PC-3 (cell line): ENCODE results near the gene PHEX. TPM values are rescaled to one million over a fixed set of nuclear protein-coding genes. Genes with fewer than 3 reads are reported as not detected.

Experiments used
- ATAC-seq: fragments of 200-7000 bp; cut with Tn5 transposase; 2 replicates; pipeline ENCODE4 v1.9.1; 2020; ENCODE audit warnings: mild to moderate bottlenecking, moderate library complexity
- BruUV-seq: library from RNA; stranded (reverse); fragments of 400-500 nt; replicated peaks from 2 replicates; lab custom pipeline; 2021; lab: Mats Ljungman, UMichigan
- CTCF ChIA-PET: fragments of 300-600 bp; sonication (Branson Sonifier 250); formaldehyde crosslinking; loops from one replicate; lab custom pipeline; 2022; ENCODE audit warnings: antibody characterized with exemption; lab: Charles Lee
- POLR2A ChIA-PET: fragments of 300-600 bp; sonication (Branson Sonifier 250); formaldehyde crosslinking; loops from one replicate; lab custom pipeline; 2022; ENCODE audit warnings: antibody characterized with exemption; ENCODE audit not compliant: unreplicated experiment; lab: Charles Lee
- DNase-seq: peaks from one replicate; pipeline ENCODE4 v3.0.0-alpha.2; 2015
- H2AFZ ChIP-seq: fragments of 300-600 bp; sonication (generic); 2 replicates; pipeline ENCODE4 v1.6.0; 2016; ENCODE audit warnings: antibody characterized with exemption, low read length
- H3F3A ChIP-seq: fragments of 300-600 bp; sonication (generic); one replicate; pipeline ENCODE4 v1.6.0; 2017; ENCODE audit warnings: antibody characterized with exemption, low read length, control low read depth, mild to moderate bottlenecking; ENCODE audit not compliant: unreplicated experiment
- H3K27ac ChIP-seq: fragments of 300-600 bp; sonication (generic); 2 replicates; pipeline ENCODE4 v1.5.1; 2016; ENCODE audit warnings: mild to moderate bottlenecking, low read length
- H3K27me3 ChIP-seq: fragments of 300-600 bp; sonication (generic); 2 replicates; pipeline ENCODE4 v1.6.1; 2016; ENCODE audit warnings: low read length, mixed read lengths
- H3K36me3 ChIP-seq: fragments of 300-600 bp; sonication (generic); 2 replicates; pipeline ENCODE4 v1.6.1; 2016; ENCODE audit warnings: low read depth, mixed run types, low read length, mixed read lengths
- H3K4me1 ChIP-seq: fragments of 300-600 bp; sonication (generic); 2 replicates; pipeline ENCODE4 v1.5.1; 2016; ENCODE audit warnings: low read length; ENCODE audit not compliant: insufficient read depth
- H3K4me2 ChIP-seq: fragments of 300-600 bp; sonication (generic); 2 replicates; pipeline ENCODE4 v1.6.0; 2016; ENCODE audit warnings: low read length
- H3K4me3 ChIP-seq: fragments of 300-600 bp; sonication (generic); 2 replicates; pipeline ENCODE4 v1.5.1; 2016; ENCODE audit warnings: mild to moderate bottlenecking, low read length, mixed read lengths
- H3K79me2 ChIP-seq: fragments of 300-600 bp; sonication (generic); 2 replicates; pipeline ENCODE4 v1.6.1; 2017; ENCODE audit warnings: low read length, mixed read lengths
- H3K9ac ChIP-seq: fragments of 300-600 bp; sonication (generic); 2 replicates; pipeline ENCODE4 v1.6.0; 2016; ENCODE audit warnings: mild to moderate bottlenecking, low read length
- H3K9me2 ChIP-seq: fragments of 300-600 bp; sonication (generic); replicated peaks from 2 replicates; pipeline ENCODE4 v1.6.1; 2016; ENCODE audit warnings: mixed run types, low read length, mixed read lengths
- H3K9me3 ChIP-seq: fragments of 300-600 bp; sonication (generic); 2 replicates; pipeline ENCODE4 v1.6.1; 2016; ENCODE audit warnings: low read length, mixed read lengths
- H4K20me1 ChIP-seq: fragments of 300-600 bp; sonication (generic); 2 replicates; pipeline ENCODE4 v1.6.1; 2016; ENCODE audit warnings: low read length, mixed read lengths
- EZH2 ChIP-seq: fragments of 300-600 bp; sonication (generic); IDR thresholded peaks from one replicate; pipeline ENCODE4 v1.6.1; 2017; ENCODE audit warnings: antibody characterized with exemption, mild to moderate bottlenecking, low read length; ENCODE audit not compliant: unreplicated experiment
- EZH2phosphoT487 ChIP-seq: fragments of 300-600 bp; sonication (generic); IDR thresholded peaks from 2 replicates; pipeline ENCODE4 v1.6.1; 2018; ENCODE audit warnings: mild to moderate bottlenecking, antibody characterized with exemption, low read length, borderline replicate concordance
- intact Hi-C: fragments of 100-400 bp; cut with micrococcal nuclease; formaldehyde crosslinking; loops from 2 replicates; pipeline ENCODE4 v1.9.0; 2023
- total RNA-seq: library from RNA; depleted of rRNA; stranded (reverse); fragments of >200 nt; gene quantifications from 2 replicates; pipeline ENCODE4 v1.2.3, GENCODE V29; 2014
- TF ChIP-seq, protein P1 (sequence below): fragments of 300-600 bp; sonication (generic); conservative IDR thresholded peaks from 2 replicates; pipeline ENCODE4 v1.5.1; 2017; ENCODE audit warnings: antibody characterized with exemption, low read depth, mild to moderate bottlenecking, low read length

Gene PHEX
- total RNA-seq, 1 experiment from 2014 or later: 0.62 TPM

DNA sequence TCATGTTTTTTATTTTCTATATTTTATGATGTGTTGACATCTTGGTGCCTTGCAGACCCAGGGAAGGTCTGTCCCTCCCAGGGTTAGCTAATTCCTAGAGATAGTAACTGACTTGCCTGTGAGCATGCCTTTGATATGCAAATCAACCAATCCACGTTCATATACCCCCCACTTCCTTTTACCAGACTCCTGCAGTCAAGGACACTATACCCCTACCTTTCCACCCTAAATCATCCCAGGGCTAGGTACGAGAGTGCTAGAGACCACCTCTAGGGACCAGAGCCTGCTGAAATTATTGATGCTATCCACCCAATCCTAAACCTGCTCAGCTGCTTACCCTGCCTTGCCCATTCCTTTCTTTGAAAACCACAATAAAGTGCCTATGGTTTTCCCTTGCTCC, 7.5 kb upstream of the PHEX start:
- Histone ChIP-seq H3K79me2 (no peaks in the 10 kb centered on the region), H3K9me3 (no peaks in the 10 kb centered on the region), H4K20me1 (no peaks in the 10 kb centered on the region), H3K9ac (no peak overlapping the region), H3K4me1 (no peaks in the 10 kb centered on the region), H3F3A (no peaks in the 10 kb centered on the region), H3K4me2 (no peak overlapping the region), H2AFZ (no peak overlapping the region), H3K36me3 (no peaks in the 10 kb centered on the region), H3K27ac (no peak overlapping the region), H3K27me3 (no peaks in the 10 kb centered on the region), H3K4me3 (no peak overlapping the region), H3K9me2 (no peaks in the 10 kb centered on the region)
- ATAC-seq (no peak), DNase-seq (no peak)
- TF ChIP-seq, protein P1, sequence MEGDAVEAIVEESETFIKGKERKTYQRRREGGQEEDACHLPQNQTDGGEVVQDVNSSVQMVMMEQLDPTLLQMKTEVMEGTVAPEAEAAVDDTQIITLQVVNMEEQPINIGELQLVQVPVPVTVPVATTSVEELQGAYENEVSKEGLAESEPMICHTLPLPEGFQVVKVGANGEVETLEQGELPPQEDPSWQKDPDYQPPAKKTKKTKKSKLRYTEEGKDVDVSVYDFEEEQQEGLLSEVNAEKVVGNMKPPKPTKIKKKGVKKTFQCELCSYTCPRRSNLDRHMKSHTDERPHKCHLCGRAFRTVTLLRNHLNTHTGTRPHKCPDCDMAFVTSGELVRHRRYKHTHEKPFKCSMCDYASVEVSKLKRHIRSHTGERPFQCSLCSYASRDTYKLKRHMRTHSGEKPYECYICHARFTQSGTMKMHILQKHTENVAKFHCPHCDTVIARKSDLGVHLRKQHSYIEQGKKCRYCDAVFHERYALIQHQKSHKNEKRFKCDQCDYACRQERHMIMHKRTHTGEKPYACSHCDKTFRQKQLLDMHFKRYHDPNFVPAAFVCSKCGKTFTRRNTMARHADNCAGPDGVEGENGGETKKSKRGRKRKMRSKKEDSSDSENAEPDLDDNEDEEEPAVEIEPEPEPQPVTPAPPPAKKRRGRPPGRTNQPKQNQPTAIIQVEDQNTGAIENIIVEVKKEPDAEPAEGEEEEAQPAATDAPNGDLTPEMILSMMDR: no peak
- no peak for TF ChIP-seq EZH2phosphoT487
- no peak for TF ChIP-seq EZH2
- POLR2A ChIA-PET: no interaction called here
- intact Hi-C loops: no loop called here
- BruUV-seq: no TSS peak
- CTCF ChIA-PET: no interaction called here

DNA sequence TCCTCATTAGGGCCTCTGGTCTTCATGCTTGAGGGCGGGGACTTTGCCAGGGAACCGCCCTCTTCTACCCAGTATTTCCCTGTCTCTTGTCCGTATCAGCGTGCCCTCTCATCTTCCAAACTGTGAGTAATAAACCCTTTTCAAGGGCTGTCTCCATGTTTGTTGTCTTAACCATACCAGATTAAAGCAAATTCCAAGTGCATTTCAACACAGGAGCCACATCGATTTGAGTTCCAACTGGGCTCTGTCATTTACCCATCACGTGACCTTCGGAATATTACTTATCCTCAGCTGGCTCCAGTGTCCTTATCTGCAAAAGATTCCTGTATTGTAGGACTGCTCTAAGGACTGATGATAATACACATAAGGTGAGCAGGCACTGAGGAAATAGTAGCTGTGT, 6.4 kb upstream of the PHEX start:
- H3K9ac ChIP-seq: no peak overlapping the region
- ChIA-PET POLR2A (no interaction called here), CTCF (no interaction called here)
- H3K27ac ChIP-seq: no peak overlapping the region
- H4K20me1 ChIP-seq: no peaks in the 10 kb centered on the region
- no peaks in the 10 kb centered on the region for H3K79me2 ChIP-seq
- no TSS peak for BruUV-seq
- intact Hi-C loops: no loop called here
- no peak overlapping the region for H3K4me3 ChIP-seq
- H3K4me2 ChIP-seq: no peak overlapping the region
- TF ChIP-seq EZH2 (no peak), EZH2phosphoT487 (no peak)
- TF ChIP-seq, protein P1: no peak
- DNase-seq (no peak), ATAC-seq (no peak)
- no peak overlapping the region for H2AFZ ChIP-seq
- H3K9me2 ChIP-seq: no peaks in the 10 kb centered on the region
- no peaks in the 10 kb centered on the region for H3K27me3 ChIP-seq
- H3F3A ChIP-seq: no peaks in the 10 kb centered on the region
- no peaks in the 10 kb centered on the region for H3K36me3 ChIP-seq
- no peaks in the 10 kb centered on the region for H3K4me1 ChIP-seq
- H3K9me3 ChIP-seq: no peaks in the 10 kb centered on the region

DNA sequence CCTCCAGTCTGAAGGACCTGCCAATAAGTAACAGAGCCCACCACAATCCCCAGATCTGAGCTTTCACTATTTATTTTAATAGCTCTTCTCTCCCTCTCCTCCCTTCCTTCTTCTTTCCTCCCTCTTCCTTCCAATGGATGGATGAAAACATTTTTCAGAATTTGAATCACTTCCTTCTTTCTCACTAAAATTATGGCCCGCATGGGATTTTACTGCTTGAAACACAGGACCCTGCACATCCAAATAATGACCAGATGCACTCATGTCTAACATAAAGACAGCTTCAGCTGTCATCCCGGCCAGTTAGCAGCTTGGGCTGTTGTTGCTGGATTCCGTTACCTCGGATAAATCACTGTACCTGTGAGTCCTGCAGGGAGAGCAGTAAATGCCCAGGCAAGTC, 5.4 kb upstream of the PHEX start:
- TF ChIP-seq, protein P1: no peak
- TF ChIP-seq EZH2phosphoT487 (no peak), EZH2 (no peak)
- Histone ChIP-seq H4K20me1 (no peaks in the 10 kb centered on the region), H3K4me3 (no peak overlapping the region), H3K36me3 (no peaks in the 10 kb centered on the region), H3K27ac (no peak overlapping the region), H3K4me1 (no peaks in the 10 kb centered on the region), H3K9me3 (no peaks in the 10 kb centered on the region), H3K9me2 (no peaks in the 10 kb centered on the region), H3K79me2 (no peaks in the 10 kb centered on the region), H3K4me2 (no peak overlapping the region), H3K9ac (no peak overlapping the region), H3F3A (no peaks in the 10 kb centered on the region), H3K27me3 (no peaks in the 10 kb centered on the region), H2AFZ (no peak overlapping the region)
- BruUV-seq: no TSS peak
- no peak for DNase-seq
- CTCF ChIA-PET: no interaction called here
- POLR2A ChIA-PET: no interaction called here
- intact Hi-C loops: no loop called here
- no peak for ATAC-seq
